ENCODE measurements around the gene ASB12. TPM values are rescaled to one million over a fixed set of nuclear protein-coding genes. Genes with fewer than 3 reads are reported as not detected.

The ASB12 gene
- total and polyA plus RNA-seq, 8 donors = 0.20 to 0.88 (median 0.44) TPM; not detected in 1

- Histone ChIP-seq H3K4me1 (peaks cover 9 to 10% of the 10 kb centered on the region in 2 donors), H3K4me3 (no peak overlapping the region), H3K27me3 (no peaks in the 10 kb centered on the region), H3K27ac (no peak overlapping the region), H3K9me3 (no peaks in the 10 kb centered on the region), H3K36me3 (no peaks in the 10 kb centered on the region)
- no peak for DNase-seq
- TF ChIP-seq, protein P1, sequence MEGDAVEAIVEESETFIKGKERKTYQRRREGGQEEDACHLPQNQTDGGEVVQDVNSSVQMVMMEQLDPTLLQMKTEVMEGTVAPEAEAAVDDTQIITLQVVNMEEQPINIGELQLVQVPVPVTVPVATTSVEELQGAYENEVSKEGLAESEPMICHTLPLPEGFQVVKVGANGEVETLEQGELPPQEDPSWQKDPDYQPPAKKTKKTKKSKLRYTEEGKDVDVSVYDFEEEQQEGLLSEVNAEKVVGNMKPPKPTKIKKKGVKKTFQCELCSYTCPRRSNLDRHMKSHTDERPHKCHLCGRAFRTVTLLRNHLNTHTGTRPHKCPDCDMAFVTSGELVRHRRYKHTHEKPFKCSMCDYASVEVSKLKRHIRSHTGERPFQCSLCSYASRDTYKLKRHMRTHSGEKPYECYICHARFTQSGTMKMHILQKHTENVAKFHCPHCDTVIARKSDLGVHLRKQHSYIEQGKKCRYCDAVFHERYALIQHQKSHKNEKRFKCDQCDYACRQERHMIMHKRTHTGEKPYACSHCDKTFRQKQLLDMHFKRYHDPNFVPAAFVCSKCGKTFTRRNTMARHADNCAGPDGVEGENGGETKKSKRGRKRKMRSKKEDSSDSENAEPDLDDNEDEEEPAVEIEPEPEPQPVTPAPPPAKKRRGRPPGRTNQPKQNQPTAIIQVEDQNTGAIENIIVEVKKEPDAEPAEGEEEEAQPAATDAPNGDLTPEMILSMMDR (IDR thresholded peaks at IDR 0.05) = no peak
- intact Hi-C loops (cut with DNase I) = no loop called here
- ATAC-seq = no peak
These were observed 27.5 kb downstream of the ASB12 start for GRCh38 chrX:64202808-64203325.

- H3K9me3 ChIP-seq = no peaks in the 10 kb centered on the region
- H3K4me3 ChIP-seq = no peak overlapping the region
- no peaks in the 10 kb centered on the region for H3K27me3 ChIP-seq
- H3K4me1 ChIP-seq = no peaks in the 10 kb centered on the region
- H3K27ac ChIP-seq = no peak overlapping the region
- H3K36me3 ChIP-seq = no peaks in the 10 kb centered on the region
- intact Hi-C loops (cut with DNase I) = no loop called here
- no peak for ATAC-seq
- no peak for DNase-seq
- TF ChIP-seq, protein P1 (IDR thresholded peaks at IDR 0.05) = no peak
These were observed 32.4 kb downstream of the ASB12 start for GRCh38 chrX:64198036-64198435.

DNA sequence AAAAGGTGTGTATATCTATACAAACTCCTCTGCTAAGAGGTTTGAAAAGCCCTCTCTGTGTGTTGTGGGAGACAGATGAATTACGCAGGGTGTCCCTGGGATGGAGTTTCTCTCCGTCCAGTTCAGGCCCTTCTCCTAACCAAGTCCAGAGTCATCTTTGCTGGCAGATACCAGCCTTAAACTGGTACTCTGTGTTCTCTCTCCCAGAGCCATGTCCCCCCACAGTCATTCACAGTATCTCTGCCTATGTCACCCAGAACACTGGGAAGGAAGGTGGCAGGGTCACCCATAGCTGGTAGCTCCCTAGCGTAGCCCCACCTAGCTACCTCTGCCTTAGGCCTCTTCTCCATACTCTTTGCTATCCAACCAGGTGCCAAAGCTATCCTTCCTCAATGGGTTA is 33.8 kb downstream of the ASB12 start:
- intact Hi-C loops (cut with DNase I) = no loop called here
- Histone ChIP-seq H3K27ac (no peak overlapping the region), H3K36me3 (peaks cover 0 to 5% of the 10 kb centered on the region in 2 donors), H3K27me3 (no peaks in the 10 kb centered on the region), H3K4me3 (no peak overlapping the region), H3K9me3 (no peaks in the 10 kb centered on the region), H3K4me1 (no peaks in the 10 kb centered on the region)
- TF ChIP-seq, protein P1 (IDR thresholded peaks at IDR 0.05) = no peak
- DNase-seq (no peak), ATAC-seq (no peak)

DNA sequence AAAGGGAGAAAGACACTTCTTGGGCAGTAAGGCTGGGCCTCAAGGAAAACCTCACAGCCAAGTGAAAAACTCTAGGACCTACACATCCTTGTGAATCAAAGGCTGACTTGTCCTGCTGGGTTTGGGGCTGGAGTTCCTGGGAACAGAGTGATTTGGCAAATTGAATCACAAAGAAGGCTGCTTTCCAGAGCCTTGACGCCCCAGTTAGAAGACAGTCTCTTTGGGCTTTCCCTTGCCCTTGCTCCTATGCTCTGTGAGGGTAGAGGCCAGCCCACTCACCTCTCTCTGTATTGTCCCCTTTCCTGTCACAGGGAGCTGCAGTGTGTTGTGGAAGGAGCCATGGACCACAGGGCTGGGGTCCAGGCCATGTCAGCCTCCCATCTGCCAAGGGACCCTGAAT is 34.5 kb downstream of the ASB12 start:
- H3K27me3 ChIP-seq = no peaks in the 10 kb centered on the region
- no peak for DNase-seq
- ATAC-seq = no peak
- H3K9me3 ChIP-seq = no peaks in the 10 kb centered on the region
- TF ChIP-seq, protein P1 (IDR thresholded peaks at IDR 0.05) = no peak
- H3K27ac ChIP-seq = no peak overlapping the region
- H3K4me3 ChIP-seq = no peak overlapping the region
- no peaks in the 10 kb centered on the region for H3K4me1 ChIP-seq
- intact Hi-C loops (cut with DNase I) = no loop called here
- peaks cover 0 to 5% of the 10 kb centered on the region in 2 donors for H3K36me3 ChIP-seq

DNA sequence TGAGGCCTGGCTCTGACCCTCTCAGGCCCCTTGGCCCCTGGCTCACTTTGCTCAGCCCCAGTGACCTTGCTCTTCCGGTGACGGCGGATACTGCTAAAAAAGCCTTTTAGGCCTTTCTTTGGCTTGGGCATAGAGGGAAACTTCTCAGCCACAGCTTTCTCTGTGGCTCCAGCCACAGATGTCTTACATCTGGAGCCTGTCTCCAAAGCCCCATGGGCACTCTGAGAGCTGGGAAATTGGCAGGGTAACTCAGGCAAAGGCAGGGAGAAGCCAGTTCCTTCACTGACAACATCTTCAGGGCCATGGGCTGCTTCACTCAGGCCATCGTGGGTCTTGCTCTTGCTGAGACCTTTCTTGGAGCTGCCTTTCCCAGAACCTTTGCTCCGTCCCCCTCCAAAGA is 37.7 kb downstream of the ASB12 start:
- ATAC-seq = no peak
- Histone ChIP-seq H3K9me3 (no peaks in the 10 kb centered on the region), H3K4me3 (no peak overlapping the region), H3K4me1 (no peaks in the 10 kb centered on the region), H3K27me3 (no peaks in the 10 kb centered on the region), H3K36me3 (peaks cover 0 to 5% of the 10 kb centered on the region in 2 donors), H3K27ac (no peak overlapping the region)
- intact Hi-C loops (cut with DNase I) = no loop called here
- TF ChIP-seq, protein P1 (IDR thresholded peaks at IDR 0.05) = no peak
- no peak for DNase-seq
